Pancreas (tissue), 10 donors: ENCODE results near the gene EIF3I. TPM values are rescaled to one million over a fixed set of nuclear protein-coding genes. Genes with fewer than 3 reads are reported as not detected.
A peak's percentile ranks its signal among the peaks of the same experiment; 100 is the strongest.

ENCODE experiments used
- ATAC-seq, 4 donors: fragments of 200-7000 bp; cut with Tn5 transposase; one replicate each; pipeline versions ENCODE4 v1.8.0 to v1.9.1; 2020; ENCODE audit warnings: mild to moderate bottlenecking in 4 of 4, moderate library complexity in 4 of 4
- DNase-seq, 6 donors: peaks; one replicate each; pipeline ENCODE4 v3.0.0-alpha.2; 2020
- FAIRE-seq: peaks from 2 replicates; lab custom pipeline; 2012; peaks lifted over from hg19 to GRCh38; lab: Jason Lieb, UNC
- H3K27ac ChIP-seq, 4 donors: fragments of 200-600 bp; sonication (generic); 1 replicate in 3 of 4; 2 replicates in 1 of 4; pipeline versions ENCODE4 v1.5.0 to v1.8.0; 2020
- H3K27me3 ChIP-seq, 4 donors: fragments of 200-600 bp; one replicate each; pipeline ENCODE4 v1.8.0; 2021
- H3K36me3 ChIP-seq, 3 donors: fragments of 200-600 bp; sonication (generic) in 1 of 3; one replicate each; pipeline versions ENCODE4 v1.5.0 to v1.8.0; 2020 to 2021
- H3K4me1 ChIP-seq, 3 donors: fragments of 200-600 bp; one replicate each; pipeline ENCODE4 v1.8.0; 2021
- H3K4me3 ChIP-seq, 4 donors: fragments of 200-600 bp; sonication (generic) in 2 of 4; one replicate each; pipeline versions ENCODE4 v1.5.0 to v1.8.0; 2020 to 2021
- H3K9me3 ChIP-seq, 4 donors: fragments of 200-600 bp; one replicate each; pipeline ENCODE4 v1.8.0; 2021
- CTCF ChIP-seq, 4 donors: fragments of 200-600 bp; sonication (generic) in 3 of 4; IDR thresholded peaks; one replicate each; pipeline versions ENCODE4 v1.5.0 to v1.8.0; 2021; ENCODE audit warnings: antibody characterized with exemption in 4 of 4
- WGBS, 2 donors: extraction: QIAGEN DNeasy Blood & Tissue Kit; methylation state at CpG; one replicate each; pipeline ENCODE4 v1.1.7; 2013; 5-methylcytosine and 5-hydroxymethylcytosine counted together
- intact Hi-C, 3 donors: fragments of 100-400 bp; cut with DNase I; formaldehyde crosslinking; loops; one replicate each; pipeline versions ENCODE4 v1.11.1 to v1.14.2; 2022
- polyA plus RNA-seq, 2 donors: library from polyadenylated mRNA; stranded (reverse); fragments of 200-250 nt; gene quantifications; one replicate each; pipeline ENCODE4 v1.2.3, GENCODE V29; 2013
- total RNA-seq, 6 donors: library from RNA; stranded (reverse); fragmentation: NEBNext Ultra II Directional in 4 of 6; extraction: Animal tissue kit (Norgen Biotek cat#: 25700) in 4 of 6; gene quantifications; one replicate each; pipeline versions ENCODE4 v1.2.1 to v1.2.4, GENCODE V29; 2021 to 2023
- donor health status: healthy with polysubstance abuse.
- donor health status: DM: no; HTN: no; CAD: no; lungs with moderate emphysema.
- donor health status: DM: no; HTN: no; CAD: no.
- donor health status: control.
- donor health status: control.
- donor health status: Bipolar disorder and iron deficiency.
- donor health status: DM: yes; HTN: yes; CAD: no.
- donor health status: DM: no; HTN: no; CAD: no.
- donor health status: DM: no; HTN: no; CAD: no.
- donor health status: DM: yes; HTN: yes; CAD: no.

The EIF3I gene
- total and polyA plus RNA-seq, 8 donors, result 63.4 to 107 (median 84.7) TPM

- 7 to 11% methylated on average over 36 to 41 of the region's 41 CpGs for WGBS, 2 donors
These were observed 53.2 kb downstream of the EIF3I start for GRCh38 chr1:32275424-32275823.

GRCh38 chr1:32276032-32276782 lies 54.0 kb downstream of the EIF3I start:
- no peak for ATAC-seq
- peak in 1 of 6 donors; percentile 30 for DNase-seq
- Histone ChIP-seq H3K27ac (no peak overlapping the region), H3K36me3 (no peaks in the 10 kb centered on the region), H3K4me3 (no peak overlapping the region), H3K9me3 (no peaks in the 10 kb centered on the region), H3K27me3 (no peaks in the 10 kb centered on the region), H3K4me1 (no peaks in the 10 kb centered on the region)
- 68 to 74% methylated on average over 30 of the region's 30 CpGs for WGBS, 2 donors
- no peak for TF ChIP-seq CTCF (IDR thresholded peaks at IDR 0.05)
- intact Hi-C loops, result no loop called here
- FAIRE-seq, result no peak

More at GRCh38 chr1:32275424-32275823, 53.2 kb downstream of the EIF3I start:
- no peak for TF ChIP-seq CTCF (IDR thresholded peaks at IDR 0.05)
- Histone ChIP-seq H3K4me1 (no peaks in the 10 kb centered on the region), H3K9me3 (no peaks in the 10 kb centered on the region), H3K4me3 (peak overlapping the region in 1 of 4 donors; percentile 19), H3K27ac (no peak overlapping the region), H3K36me3 (no peaks in the 10 kb centered on the region), H3K27me3 (no peaks in the 10 kb centered on the region)
- DNase-seq, result peak in 2 of 6 donors; percentile 64 to 67
- intact Hi-C loops, result no loop called here
- FAIRE-seq, result no peak
- peak in 3 of 4 donors; percentile 51 to 69 (median 53) for ATAC-seq

Other genes with a start within 250 kb of the EIF3I start
- 10 to 100 TPM; 26.6 to 56.7 (median 41.2) TPM for gene KHDRBS1, start 208.5 kb upstream of the EIF3I start, total RNA-seq
- gene KHDRBS1, start 208.5 kb upstream of the EIF3I start, polyA plus RNA-seq, result 10 to 100 TPM; 22.8 to 41.7 TPM
- 1 to 10 TPM; 5.1 to 8.7 (median 6.1) TPM for gene TMEM39B, start 149.5 kb upstream of the EIF3I start, total RNA-seq
- 10 to 100 TPM in 1 of 2 donors, 1 to 10 TPM in 1; 6.3 to 11.8 TPM for gene TMEM39B, start 149.5 kb upstream of the EIF3I start, polyA plus RNA-seq
- gene KPNA6, start 114.4 kb upstream of the EIF3I start, total RNA-seq, result 10 to 100 TPM; 20.9 to 36.2 (median 26.9) TPM
- 1 to 10 TPM; 4.9 to 7.9 TPM for gene KPNA6, start 114.4 kb upstream of the EIF3I start, polyA plus RNA-seq
- gene TXLNA, start 42.7 kb upstream of the EIF3I start, total RNA-seq, result 10 to 100 TPM; 13.8 to 29.3 (median 20.3) TPM
- 10 to 100 TPM; 13.6 to 14.4 TPM for gene TXLNA, start 42.7 kb upstream of the EIF3I start, polyA plus RNA-seq
- gene CCDC28B, start 21.8 kb upstream of the EIF3I start, total RNA-seq, result 1 to 10 TPM; 1.6 to 4.7 (median 3.0) TPM
- gene CCDC28B, start 21.8 kb upstream of the EIF3I start, polyA plus RNA-seq, result 1 to 10 TPM; 8.4 to 8.5 TPM
- gene IQCC, start 16.7 kb upstream of the EIF3I start, total RNA-seq, result 1 to 10 TPM; 1.1 to 1.7 (median 1.2) TPM
- gene IQCC, start 16.7 kb upstream of the EIF3I start, polyA plus RNA-seq, result 1 to 10 TPM; 4.1 to 5.5 TPM
- gene DCDC2B, start 13.3 kb upstream of the EIF3I start, total RNA-seq, result not detected
- under 1 TPM; 0.05 to 0.11 TPM for gene DCDC2B, start 13.3 kb upstream of the EIF3I start, polyA plus RNA-seq
- 10 to 100 TPM in 1 of 6 donors, 1 to 10 TPM in 5; 6.2 to 15.2 (median 8.2) TPM for gene TMEM234, start 54 bp upstream of the EIF3I start, total RNA-seq
- 10 to 100 TPM; 19.2 to 23.5 TPM for gene TMEM234, start 54 bp upstream of the EIF3I start, polyA plus RNA-seq
- 1 to 10 TPM; 1.6 to 6.9 (median 2.9) TPM for gene FAM167B, start 24.8 kb downstream of the EIF3I start, total RNA-seq
- 10 to 100 TPM; 11.6 to 12.0 TPM for gene FAM167B, start 24.8 kb downstream of the EIF3I start, polyA plus RNA-seq
- 1 to 10 TPM in 3 of 6 donors, under 1 TPM in 3; 0.09 to 1.6 (median 1.0) TPM for gene LCK, start 28.9 kb downstream of the EIF3I start, total RNA-seq
- under 1 TPM; 0.33 to 0.80 TPM for gene LCK, start 28.9 kb downstream of the EIF3I start, polyA plus RNA-seq
- gene HDAC1, start 69.7 kb downstream of the EIF3I start, total RNA-seq, result 10 to 100 TPM; 27.0 to 43.5 (median 30.5) TPM
- 10 to 100 TPM; 30.6 to 77.9 TPM for gene HDAC1, start 69.7 kb downstream of the EIF3I start, polyA plus RNA-seq
- gene MARCKSL1, start 113.8 kb downstream of the EIF3I start, total RNA-seq, result 10 to 100 TPM in 4 of 6 donors, 1 to 10 TPM in 2; 7.3 to 49.5 (median 14.5) TPM
- gene MARCKSL1, start 113.8 kb downstream of the EIF3I start, polyA plus RNA-seq, result 10 to 100 TPM; 16.3 to 16.5 TPM
- 1 to 10 TPM; 1.9 to 6.4 (median 3.8) TPM for gene FAM229A, start 140.1 kb downstream of the EIF3I start, total RNA-seq
- 10 to 100 TPM; 18.6 to 21.8 TPM for gene FAM229A, start 140.1 kb downstream of the EIF3I start, polyA plus RNA-seq
- gene TSSK3, start 140.1 kb downstream of the EIF3I start, total RNA-seq, result 1 to 10 TPM; 1.0 to 2.5 (median 1.3) TPM
- 1 to 10 TPM in 1 of 2 donors, under 1 TPM in 1; 0.35 to 1.8 TPM for gene TSSK3, start 140.1 kb downstream of the EIF3I start, polyA plus RNA-seq
- 10 to 100 TPM; 35.9 to 56.9 (median 47.0) TPM for gene BSDC1, start 172.0 kb downstream of the EIF3I start, total RNA-seq
- 10 to 100 TPM; 36.3 to 40.5 TPM for gene BSDC1, start 172.0 kb downstream of the EIF3I start, polyA plus RNA-seq
- under 1 TPM; under 0.01 to 0.06 (median under 0.01) TPM for gene ZBTB8B, start 242.7 kb downstream of the EIF3I start, total RNA-seq
- under 1 TPM; 0.04 to 0.05 TPM for gene ZBTB8B, start 242.7 kb downstream of the EIF3I start, polyA plus RNA-seq